Tibial nerve (tissue), 3 donors: ENCODE results near the gene XRN2.

Source experiments
- POLR2A ChIP-seq, 2 donors: fragments of 450-650 bp; IDR thresholded peaks; one replicate each; pipeline ENCODE4 v1.6.1; 2017; ENCODE audit warnings: antibody characterized with exemption in 2 of 2, mild to moderate bottlenecking in 2 of 2, moderate library complexity in 2 of 2
- TF ChIP-seq, protein P1 (sequence below), 5 experiments: fragments of 200-600 bp in 3 of 5; fragments of 450-650 bp in 2 of 5; sonication (generic) in 3 of 5; IDR thresholded peaks; one replicate each; pipeline ENCODE4 v1.5.1; 2016 to 2019; ENCODE audit warnings: antibody characterized with exemption in 5 of 5, mild to moderate bottlenecking in 3 of 5, moderate library complexity in 2 of 5

DNA sequence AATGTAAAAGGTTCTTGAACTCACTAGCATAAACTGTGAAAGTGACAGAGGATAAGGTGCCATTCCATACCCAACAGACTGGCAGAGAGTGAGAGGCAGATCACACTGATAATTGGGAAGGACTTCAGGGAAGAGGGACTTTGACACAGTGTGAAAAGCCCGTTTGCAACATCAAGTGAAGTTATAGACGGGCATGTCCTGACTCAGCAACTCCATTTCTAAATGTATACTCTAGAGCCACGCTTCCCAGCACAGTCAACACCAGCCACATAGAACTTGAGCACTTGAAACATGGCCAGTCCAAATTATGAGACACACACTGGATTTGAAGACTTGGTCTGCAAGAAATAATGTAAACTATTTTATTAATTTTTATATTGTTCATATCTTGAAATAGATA lies 45.9 kb upstream of the XRN2 start:
- TF ChIP-seq, protein P1, sequence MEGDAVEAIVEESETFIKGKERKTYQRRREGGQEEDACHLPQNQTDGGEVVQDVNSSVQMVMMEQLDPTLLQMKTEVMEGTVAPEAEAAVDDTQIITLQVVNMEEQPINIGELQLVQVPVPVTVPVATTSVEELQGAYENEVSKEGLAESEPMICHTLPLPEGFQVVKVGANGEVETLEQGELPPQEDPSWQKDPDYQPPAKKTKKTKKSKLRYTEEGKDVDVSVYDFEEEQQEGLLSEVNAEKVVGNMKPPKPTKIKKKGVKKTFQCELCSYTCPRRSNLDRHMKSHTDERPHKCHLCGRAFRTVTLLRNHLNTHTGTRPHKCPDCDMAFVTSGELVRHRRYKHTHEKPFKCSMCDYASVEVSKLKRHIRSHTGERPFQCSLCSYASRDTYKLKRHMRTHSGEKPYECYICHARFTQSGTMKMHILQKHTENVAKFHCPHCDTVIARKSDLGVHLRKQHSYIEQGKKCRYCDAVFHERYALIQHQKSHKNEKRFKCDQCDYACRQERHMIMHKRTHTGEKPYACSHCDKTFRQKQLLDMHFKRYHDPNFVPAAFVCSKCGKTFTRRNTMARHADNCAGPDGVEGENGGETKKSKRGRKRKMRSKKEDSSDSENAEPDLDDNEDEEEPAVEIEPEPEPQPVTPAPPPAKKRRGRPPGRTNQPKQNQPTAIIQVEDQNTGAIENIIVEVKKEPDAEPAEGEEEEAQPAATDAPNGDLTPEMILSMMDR (IDR thresholded peaks at IDR 0.05) = no peak
- TF ChIP-seq POLR2A (IDR thresholded peaks at IDR 0.05) = no peak
